Inflammatory macrophage treated with lipopolysaccharide for 4 hours (primary cell): ENCODE measurements around the gene TNN.
A peak's percentile ranks its signal among the peaks of the same experiment; 100 is the strongest.

Source experiments
- DNase-seq: peaks from one replicate; pipeline ENCODE4 v3.0.0-alpha.2; 2020

TNN gene

GRCh38 chr1:175114996-175115395 is 47.4 kb downstream of the TNN start:
- DNase-seq: no peak

DNA sequence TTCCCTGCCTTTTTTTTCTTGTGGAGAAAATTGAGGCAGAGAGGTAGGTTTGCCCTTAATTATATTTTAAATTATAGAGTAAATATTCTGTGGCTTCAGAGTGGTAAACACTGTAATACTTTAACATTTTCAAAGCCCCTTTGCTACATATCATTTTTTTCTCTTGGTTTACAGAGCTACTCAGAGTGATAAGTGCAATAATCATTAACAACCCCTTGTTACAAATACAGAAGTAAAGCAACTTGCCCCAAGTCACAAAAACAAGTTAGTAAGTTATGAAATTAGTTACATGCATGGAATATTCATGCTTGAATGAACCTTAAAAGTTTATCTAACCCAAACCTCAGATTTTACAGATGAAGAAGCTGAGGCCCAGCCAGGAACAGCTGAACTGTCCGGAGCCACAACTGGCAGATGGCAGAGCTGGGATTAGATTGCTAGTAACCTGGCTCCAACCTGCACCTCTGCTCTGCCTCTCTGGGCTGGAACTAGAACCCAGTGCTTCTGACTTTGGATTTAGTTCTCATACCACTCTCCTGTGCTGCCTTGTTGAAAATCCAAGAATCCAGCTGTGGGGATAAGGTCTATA is 48.7 kb downstream of the TNN start:
- no peak for DNase-seq

GRCh38 chr1:175116903-175117302 is 49.3 kb downstream of the TNN start:
- DNase-seq: no peak

DNA sequence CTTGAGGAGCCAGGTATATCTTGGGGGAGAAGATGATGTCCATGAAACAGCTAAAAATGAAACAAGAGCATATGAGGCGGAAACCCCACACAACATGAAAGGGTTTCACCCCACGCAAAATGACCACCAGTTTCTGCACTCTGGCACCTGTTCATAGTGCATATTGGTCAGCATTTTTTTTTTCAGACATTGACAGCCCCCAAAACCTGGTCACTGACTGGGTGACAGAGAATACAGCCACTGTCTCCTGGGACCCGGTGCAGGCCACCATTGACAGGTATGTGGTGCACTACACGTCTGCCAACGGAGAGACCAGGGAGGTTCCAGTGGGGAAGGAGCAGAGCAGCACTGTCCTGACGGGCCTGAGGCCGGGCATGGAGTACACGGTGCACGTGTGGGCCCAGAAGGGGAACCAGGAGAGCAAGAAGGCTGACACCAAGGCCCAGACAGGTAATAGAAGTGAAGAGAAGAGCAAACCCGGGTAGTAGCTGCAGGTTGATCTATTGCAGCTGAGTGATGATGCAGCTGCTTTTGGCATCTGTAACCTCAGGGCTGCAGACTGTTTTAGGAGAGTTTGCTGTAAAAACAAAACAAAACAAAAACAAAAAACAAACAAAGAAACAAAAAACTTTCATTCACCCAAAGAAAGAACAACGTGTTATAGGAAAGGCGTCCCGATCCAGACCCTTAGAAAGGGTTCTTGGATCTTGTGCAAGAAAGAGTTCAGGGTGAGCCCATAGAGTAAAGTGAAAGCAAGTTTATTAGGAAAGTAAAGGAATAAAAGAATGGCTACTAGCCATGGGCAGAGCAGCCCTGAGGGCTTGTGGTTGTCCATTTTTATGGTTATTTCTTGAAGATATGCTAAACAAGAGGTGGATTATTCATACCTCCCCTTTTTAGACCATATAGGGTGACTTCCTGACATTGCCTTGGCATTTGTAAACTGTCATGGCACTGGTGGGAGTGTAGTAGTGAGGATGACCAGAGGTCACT is 51.0 kb downstream of the TNN start:
- DNase-seq: no peak

GRCh38 chr1:175120511-175120910 is 52.9 kb downstream of the TNN start:
- no peak for DNase-seq

- DNase-seq: peak; percentile 60
Observed at GRCh38 chr1:175124861-175125260, 57.2 kb downstream of the TNN start.

DNA sequence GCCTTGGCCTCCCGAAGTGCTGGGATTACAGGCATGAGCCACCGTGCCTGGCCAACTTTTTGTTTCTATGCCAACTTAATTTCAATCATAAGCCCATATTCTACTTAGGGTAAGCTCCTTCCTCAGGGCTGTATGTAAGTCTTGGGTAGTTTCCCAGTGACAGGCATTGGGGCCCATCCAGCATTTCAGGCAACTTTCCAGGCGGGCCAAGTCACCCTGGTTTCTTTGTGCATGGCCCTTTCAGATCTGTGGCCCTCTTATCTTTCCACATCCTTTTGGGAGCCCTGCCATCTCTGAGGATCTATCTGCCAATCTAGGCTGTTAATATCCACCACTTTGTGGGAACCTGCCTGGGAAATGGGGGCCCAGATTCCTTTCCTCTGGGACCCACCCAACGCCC is 58.7 kb downstream of the TNN start:
- DNase-seq: no peak

DNA sequence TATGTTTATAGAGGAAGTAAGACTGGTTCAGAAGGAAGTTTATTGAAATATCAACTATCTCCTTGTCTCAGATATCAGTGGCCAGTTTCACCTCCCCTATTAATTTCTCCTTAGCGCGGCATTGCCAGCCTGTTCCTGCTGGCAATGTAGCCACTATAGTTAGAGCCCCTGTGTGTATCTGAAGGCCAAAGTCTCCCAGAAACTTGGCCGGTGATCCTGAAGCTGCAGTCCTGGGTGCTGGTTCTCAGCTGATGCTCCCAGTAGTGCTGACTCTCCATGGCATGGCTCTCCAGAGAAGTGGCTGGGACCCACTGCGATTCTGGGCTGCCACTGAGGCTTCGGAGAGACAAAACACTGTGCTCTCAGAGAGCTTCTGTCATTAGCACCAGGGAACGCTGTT is 59.9 kb downstream of the TNN start:
- peak; percentile 22 for DNase-seq

GRCh38 chr1:175128523-175128922 is 60.9 kb downstream of the TNN start:
- DNase-seq: no peak

- no peak for DNase-seq
Observed at GRCh38 chr1:175129182-175129581, 61.5 kb downstream of the TNN start.

GRCh38 chr1:175129644-175129996 is 62.0 kb downstream of the TNN start:
- DNase-seq: peak; percentile 32

DNA sequence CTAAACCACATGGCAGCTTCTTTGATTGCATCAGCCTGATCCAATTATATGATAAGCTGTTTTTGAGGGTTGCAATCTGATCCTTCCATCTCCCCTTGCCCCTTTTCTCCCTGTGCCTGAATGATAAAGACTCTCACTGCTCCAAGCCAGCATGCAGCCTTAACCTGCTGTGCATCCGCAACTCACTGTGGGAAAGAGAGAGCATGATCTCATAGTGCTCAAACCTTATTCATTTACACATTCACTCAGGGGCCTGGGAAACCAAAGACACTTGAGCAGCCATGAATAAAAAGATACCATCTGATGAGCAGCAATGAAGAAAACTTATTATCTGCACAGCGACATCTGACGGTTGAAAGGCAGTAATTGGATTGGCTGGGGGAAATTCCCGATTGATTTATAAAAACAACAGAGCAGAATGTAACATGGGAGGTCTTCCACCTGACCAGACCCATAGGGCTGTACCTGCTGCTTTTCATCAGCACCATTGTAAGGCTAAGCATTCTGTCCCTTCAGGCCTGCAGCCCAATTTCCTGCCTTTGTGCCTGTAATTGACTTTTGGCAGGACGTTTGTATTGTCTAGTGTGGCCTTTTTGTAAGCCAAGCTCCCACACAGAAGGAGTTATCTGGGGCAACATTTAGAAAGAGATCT is 62.5 kb downstream of the TNN start:
- no peak for DNase-seq

- DNase-seq: no peak
Observed at GRCh38 chr1:175130649-175131045, 63.0 kb downstream of the TNN start.

GRCh38 chr1:175131095-175131494 is 63.5 kb downstream of the TNN start:
- no peak for DNase-seq

- DNase-seq: no peak
Observed at GRCh38 chr1:175132436-175132835, 64.8 kb downstream of the TNN start.

DNA sequence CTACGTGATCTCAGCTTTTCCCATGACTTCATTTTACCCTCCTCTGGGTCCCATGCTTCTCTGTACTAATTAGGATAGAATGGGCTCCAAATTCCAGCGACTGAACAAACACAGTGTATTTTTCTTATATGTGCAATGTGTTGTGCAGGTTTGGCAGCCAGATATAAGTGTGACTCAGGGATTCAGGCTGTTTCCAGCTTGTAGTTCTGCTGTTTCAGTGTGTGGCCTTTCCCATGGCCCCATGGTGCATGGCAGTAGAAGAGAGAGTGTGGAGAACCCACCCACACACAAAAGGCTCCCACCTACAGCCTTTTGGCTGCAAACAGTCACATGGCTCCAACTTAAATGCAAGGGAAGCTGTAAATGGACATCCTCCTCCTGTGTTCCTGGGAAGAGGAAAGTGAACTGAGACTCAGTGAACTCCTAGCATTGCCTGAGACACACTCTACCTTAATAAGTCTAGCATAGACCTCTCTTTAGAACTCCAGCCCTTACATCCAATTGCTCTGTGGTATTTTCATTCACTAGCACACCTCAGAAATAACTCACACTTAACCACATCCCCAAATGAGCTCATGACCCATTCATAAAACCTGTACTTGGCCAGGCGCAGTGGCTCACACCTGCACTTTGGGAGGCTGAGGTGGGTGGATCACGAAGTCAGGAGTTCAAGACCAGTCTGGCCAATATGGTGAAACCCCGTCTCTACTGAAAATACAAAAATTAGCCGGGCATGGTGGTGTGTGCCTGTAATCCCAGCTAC is 66.2 kb downstream of the TNN start:
- peak; percentile 57 for DNase-seq

DNA sequence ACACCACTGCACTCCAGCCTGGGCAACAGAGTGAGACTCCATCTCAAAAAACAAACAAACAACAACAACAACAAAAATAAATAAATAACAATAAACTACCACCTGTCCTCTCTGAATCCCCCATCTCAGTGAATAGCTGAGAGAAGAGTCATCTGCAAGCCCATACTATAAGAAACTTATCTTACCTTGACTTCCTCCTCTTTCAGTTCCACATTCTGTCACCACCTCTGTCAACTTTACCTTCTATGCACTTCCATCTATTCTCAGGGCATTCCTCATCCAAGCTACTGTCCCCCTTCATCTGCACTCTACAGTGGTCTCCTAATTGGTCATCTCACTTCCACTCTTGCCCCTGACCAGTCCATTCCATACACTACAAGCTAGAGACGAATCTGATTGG is 66.9 kb downstream of the TNN start:
- DNase-seq: no peak

DNA sequence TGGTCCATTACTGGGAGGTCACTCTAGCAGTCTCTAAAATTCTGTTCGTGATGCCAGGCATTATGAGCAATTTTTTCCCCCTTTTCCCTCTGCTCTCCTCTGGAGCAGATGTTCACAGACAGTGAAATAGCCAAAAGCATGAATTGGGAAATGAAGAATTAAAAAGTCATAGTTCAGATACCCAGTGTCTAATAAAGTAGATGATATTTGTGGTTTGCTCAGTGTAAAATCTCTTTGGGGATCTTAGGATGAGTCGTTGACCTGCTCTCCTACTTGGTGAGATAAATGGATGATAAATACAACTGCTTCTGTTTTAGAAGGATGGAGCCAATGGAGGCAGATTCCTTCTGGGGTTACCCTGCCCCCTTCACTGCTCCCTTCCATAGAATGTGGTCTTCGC is 68.6 kb downstream of the TNN start:
- no peak for DNase-seq

GRCh38 chr1:175137369-175137768 is 69.7 kb downstream of the TNN start:
- no peak for DNase-seq

GRCh38 chr1:175138579-175138978 is 70.9 kb downstream of the TNN start:
- no peak for DNase-seq

DNA sequence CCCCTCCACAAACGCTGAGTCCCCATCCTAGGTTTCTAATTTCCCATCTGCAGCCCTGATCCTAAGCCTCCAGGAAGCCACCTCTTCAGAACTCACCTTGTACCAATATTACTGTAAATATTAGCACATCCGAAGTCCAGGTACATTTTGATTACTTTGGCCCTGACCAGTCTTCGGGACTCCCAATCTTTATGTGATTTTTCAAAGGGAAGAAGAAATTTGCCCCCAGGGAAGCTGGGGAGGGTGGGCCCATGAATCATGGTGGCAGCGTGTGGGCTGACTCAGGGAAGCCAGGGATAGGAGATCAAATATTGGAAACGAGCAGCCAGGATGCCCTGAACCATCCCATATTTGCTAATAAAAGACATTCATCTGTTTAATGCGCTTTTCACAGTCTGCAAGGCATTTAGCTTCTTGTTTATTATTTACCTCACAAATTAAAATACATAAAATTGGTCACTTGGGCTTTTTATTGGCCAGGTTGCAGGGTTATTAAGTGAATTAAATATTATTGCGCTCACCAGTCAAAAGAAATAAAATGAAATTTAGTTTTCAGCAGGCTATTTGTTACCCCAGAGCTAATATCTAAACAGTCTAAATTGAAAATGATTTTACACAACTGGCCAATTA is 78.4 kb downstream of the TNN start:
- DNase-seq: no peak

GRCh38 chr1:175146529-175147213 is 79.0 kb downstream of the TNN start:
- peak; percentile 50 for DNase-seq
